GM18868 (cell line): ENCODE results near the gene MAPKAP1.
A peak's percentile ranks its signal among the peaks of the same experiment; 100 is the strongest.

Source experiments
- ATAC-seq: cut with Tn5 transposase; IDR thresholded peaks from one replicate; pipeline ENCODE4 v1.9.1; 2021; ENCODE audit warnings: mild to moderate bottlenecking, moderate library complexity; ENCODE audit not compliant: unreplicated experiment

The MAPKAP1 gene

DNA sequence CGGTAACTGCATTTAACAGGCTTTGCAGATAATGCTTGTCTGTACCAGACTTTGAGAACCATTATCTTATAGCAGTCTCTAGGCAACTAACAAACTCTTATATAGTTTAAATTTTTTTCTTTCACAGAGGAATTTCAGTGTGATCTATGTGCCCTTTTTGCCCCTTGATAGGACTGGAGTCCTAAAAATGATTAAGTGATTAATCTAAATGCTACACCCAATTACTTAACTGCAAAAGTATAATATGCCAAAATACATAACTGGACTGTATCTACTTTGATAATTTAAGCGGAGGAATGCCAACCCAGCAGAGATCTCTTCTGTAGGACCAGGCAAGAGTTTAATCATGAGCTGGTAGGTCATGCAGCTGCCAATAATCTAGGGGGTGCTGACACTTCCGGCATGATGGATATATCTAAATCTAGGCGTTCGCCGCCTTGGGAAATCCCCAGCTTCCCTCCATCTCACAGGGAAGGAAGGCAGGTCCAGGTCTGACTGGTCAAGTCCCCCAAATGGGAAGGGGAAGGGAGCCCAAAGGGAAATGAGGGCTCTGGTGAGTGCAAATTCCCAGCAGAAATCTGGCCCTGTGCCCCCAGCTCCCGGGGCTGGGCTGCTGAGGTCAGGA lies 239.8 kb downstream of the MAPKAP1 start:
- no peak for ATAC-seq

DNA sequence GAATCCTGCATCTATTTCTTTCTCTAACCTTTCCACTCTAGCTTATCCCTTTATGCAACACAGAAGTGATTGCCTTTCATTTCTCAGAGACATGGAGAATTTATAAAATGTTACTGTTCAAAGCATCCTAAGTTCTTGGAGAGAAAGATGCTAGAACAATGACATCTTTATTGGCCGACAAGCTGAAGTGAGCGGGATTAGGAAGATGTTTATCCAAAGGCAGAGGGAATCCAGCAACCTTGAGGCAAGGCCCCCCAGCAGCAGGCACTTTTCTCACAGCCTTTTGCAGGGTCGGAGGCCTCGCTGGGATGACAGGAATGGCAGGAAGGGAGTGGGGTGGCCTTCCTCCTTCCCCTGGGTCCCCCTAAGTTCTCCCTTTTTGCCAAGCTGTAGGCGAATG lies 240.6 kb downstream of the MAPKAP1 start:
- no peak for ATAC-seq

DNA sequence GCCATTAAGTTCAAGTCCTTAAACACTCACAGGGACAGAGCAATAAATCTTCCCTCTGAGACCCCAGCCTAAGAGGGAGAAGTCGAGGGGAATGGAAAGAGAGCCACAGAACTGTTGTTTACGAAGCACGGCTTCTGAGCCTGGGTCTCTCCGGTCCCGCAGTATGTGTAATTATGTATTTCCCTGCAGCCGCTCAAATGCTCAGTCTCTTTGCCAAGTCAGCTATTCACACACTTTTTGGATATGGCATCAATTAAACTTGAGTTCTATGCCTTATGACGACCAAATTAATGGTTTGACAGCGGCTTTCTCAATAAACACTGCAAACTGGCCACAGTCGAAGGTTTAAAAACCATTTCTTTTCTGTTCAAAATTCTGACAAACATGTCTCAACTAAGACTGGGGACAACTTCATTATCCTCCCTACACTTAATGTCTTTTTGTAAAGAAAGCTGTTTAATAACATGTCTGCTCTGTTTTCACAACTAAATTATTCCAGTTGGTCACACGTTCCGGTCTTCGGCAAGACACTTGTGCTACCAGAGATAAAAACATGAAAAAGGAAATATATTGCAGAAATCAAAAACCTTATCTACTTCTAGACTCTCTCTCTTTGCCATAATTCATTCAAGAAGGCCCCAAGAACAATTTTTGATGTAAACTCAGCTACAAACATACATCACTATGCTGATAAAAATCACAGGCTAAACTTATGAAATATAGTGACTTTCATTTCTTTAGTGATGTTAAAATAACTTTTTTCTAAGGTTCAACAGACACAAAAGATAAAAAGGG lies 242.2 kb downstream of the MAPKAP1 start:
- ATAC-seq, result no peak

DNA sequence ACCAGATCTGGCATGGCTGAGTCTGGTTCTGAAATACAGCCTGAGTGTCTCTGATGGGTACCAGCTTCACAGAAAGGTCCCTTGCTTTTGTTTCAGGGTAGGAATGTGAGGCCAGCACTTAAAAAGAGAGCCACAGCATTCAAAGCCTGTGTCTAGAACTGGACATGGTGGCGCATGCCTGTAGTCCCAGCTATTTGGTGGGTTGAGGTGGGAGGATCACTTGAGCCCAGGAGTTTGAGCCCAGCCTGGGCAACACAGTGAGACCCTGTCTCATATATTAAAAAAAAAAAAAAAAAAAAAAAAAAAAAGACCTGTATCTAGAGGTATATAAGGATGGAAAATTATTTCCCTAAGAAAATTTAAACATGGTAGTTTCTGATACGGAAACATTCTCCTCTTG lies 243.1 kb downstream of the MAPKAP1 start:
- ATAC-seq, result no peak

DNA sequence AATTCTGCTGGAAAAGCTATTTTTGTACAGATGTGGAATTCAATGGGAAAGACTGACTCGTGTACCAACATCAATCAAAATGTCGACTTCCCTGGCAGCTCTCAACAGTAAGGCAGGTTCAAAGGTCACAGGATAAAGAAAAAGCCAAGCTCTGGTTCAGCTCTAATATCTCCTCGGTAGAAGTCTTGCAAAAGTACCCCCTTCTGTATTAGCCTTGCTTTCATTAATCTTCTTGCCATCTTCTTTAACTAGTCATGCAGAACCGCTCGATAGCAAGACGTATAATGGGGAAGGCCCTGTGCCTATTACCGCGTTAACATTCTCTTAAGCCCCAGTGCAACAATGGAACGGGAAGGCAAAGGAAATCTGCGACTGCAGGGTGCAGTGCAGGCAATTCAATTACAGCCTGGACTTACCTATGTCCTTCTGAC lies 244.1 kb downstream of the MAPKAP1 start:
- ATAC-seq, result no peak

DNA sequence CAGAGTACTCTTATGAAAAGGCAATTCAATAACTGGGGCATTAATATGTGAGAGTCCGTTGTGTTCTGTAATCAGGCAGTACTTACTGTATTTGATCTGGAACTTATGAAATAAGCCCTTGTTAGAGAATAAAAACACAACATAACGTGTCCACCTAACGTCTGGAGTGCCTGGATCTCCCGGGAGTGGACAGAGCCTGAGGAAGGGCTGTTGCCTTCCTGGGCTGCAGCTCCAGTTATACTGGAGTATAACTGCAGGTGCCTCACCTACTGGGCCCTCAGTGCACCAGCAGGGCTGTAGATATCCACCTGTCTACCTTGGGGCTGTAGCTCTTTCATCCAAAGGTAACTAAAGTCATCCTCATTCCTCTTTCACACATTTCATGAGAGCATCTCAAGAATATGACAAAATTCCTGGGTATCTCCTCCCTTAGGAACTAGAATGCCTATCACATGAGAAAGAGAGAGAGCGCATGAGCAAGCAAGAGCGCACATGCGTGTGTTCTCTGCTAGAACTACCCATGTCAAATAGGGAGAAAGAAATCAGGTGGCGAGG lies 245.3 kb downstream of the MAPKAP1 start:
- ATAC-seq, result no peak

DNA sequence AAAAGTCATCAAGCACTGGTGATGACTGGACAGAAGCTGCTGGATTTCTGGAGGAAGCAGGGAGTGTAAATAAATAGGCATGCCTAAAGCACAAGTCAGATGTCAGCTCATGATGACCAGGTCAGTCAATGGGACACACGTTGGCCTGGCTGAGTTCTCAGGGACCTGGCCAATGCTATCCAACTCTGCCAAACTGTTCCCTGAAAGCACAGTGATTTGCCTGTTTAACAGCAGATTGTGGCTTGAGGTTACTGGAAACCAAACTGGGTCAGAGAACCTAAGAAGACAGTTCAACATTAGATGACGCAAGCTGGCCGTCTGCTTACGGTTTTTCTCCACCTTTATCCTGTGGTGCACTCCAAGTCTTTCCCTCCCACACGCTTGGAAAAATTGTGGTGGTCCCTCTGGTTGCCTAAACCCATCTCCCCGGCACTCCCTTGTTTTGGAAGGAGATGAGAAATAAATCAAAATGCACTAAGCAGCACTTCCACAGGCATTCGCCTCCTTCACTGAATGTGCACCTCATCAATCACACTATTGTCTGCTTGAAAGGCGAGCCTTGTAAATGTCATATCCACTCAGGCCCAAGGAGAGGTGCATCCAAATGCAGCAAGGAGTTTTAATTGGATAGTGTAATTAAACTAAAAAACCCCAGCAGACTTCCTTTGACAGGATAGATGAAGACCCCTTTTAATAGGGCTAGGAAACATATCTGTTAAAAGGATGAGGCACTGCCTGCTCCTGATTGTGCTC lies 245.9 kb downstream of the MAPKAP1 start:
- ATAC-seq, result no peak

DNA sequence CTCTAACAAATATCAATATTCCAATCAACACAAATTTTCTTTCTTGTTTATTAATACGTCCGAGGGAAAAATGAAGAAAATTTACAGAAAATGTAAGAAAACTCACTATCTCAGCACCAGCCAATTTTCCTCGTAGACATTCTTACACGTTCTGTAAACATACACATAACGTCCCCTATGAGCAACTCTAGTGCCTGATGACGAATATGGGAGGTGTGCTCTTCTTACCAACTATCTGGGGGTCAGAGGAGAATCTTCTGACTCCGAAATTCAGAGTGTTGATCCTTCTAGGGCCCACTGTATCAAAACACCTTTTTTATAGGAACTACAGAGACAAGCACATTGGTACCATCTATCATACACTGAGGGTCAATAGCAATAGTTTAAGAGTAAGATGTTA lies 246.7 kb downstream of the MAPKAP1 start:
- ATAC-seq, result no peak

DNA sequence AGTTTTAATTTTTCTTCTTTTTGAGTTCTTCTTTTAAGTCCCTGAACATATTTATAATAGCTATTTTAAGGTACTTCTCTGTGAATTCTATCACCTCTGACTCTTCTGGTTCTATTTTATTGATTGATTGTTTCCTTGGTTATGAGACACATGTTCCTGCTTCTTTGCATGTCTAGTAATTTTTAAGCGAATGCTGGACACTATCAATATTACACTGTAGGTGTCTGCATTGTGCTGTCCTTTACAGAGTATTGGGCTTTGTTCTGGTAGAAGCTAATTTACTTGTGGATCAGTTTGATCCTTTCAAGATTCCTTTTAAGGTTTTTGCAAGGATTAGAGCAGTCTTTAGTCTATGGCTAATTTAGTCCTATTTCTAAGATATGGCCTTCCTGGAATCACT lies 249.7 kb downstream of the MAPKAP1 start:
- no peak for ATAC-seq

DNA sequence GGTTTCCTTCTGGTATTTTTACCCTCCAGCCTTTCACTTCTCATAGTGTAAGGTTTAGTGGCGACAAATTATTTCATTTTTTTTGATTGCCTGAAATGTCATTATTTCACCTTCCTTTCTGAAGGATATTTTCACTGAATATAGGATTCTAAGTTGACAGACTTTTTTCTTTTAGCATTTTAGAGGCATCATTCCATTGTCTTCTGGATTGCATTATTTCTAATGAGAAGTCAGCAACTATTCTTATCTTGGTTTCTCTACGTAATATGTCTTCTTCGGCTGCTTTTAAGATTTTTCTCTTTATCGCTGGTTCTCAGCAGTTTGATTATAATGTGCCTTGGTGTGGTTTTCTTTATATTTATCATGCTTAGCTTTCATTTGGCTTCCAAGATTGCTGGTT lies 251.1 kb downstream of the MAPKAP1 start:
- ATAC-seq, result no peak

DNA sequence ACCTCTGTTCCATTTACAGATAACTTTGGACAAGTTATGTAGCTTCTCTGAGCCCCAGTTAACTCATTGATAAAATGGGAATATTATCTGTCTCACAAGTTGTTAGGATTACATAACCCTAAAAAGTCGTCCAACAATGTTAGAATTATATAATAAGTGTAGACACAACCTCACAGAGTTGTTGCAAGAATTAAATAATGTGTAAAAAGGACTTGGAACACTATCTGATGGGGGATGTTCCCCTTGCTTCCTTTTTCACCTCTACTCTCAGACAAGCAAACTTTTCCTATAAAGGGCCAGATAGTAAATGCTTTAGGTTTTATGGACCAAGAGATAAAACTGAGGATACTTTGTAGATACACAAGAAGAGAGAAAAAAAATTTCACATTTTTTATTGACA lies 251.9 kb downstream of the MAPKAP1 start:
- ATAC-seq, result no peak

DNA sequence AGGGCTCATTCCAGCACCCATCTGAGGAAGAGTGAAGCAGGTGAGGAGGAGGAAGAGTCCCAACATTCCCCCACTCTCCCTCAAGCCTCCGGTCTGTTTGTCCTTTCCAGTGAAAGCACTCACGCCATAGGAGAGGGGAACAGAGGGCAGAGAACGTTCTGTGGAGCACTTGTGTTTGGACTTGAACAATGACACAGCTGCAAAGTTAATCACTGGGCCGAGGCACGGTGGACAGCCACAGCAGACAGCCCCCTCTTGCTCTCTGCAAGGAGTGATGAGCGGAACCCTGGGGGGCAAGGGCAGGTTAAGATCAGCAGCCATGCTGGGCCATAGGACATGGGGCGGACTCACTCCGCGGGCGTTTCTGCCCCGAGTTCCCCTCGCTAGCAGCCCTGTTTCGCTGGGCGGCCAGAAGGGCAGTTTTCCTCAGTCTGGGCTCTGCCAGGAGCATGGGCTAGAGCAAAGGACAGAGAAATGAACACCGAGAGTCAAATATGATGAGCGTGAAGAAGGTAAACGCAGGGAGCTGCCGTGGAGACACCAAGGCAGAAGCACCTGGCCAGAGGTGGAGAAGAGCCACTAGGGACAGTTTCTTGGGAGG lies 259.7 kb downstream of the MAPKAP1 start:
- no peak for ATAC-seq

DNA sequence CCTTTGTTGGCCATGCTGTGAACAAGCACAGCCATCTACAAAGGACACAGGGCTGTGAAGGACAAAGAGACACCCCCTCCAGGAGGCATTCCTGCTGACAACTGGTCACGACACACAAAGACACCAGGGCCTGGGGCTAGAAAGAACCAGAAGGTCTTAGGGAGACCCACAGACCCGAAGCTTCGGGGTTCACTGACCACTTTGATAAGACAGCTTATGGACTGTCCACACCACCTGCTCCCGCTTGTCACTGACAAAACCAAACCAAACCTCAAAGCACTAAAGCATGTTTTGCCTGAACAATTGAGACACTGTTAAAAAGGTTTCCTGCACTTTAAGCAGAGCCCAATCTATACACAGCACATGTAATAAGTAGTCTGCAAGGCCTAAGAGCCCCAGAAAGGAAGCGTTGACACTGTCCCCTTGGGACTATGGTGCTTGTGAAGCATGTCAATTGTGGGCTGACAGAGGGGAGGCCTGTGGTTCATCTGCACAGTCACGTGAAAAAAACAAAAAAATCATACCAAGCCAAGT lies 260.4 kb downstream of the MAPKAP1 start:
- peak; percentile 98 for ATAC-seq

DNA sequence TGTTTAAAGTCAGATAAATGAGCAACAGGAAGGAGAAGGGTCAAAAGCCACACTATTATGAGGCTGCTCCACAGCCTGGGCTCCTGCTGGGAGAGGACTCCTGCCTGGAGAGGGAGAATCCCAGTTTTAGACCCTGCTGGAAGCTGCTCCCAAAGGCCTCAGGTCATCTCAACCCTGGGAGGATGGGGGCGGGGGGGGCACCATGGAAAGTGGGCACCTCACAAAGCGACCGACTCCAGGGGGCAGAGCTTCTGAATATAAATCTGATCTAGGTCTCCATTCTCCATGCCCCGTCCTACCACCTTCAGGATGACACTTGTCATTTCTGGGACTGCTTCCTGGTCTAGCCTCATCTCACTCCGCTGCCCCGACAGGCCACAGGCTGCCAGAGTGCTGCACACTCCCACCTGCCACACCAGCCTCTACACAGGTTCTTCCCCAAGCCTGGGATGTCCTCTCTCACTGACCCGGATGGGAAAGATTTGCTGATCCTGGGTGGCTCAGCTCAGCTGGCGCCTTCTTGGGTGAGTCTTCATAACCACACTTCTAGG lies 262.0 kb downstream of the MAPKAP1 start:
- no peak for ATAC-seq

DNA sequence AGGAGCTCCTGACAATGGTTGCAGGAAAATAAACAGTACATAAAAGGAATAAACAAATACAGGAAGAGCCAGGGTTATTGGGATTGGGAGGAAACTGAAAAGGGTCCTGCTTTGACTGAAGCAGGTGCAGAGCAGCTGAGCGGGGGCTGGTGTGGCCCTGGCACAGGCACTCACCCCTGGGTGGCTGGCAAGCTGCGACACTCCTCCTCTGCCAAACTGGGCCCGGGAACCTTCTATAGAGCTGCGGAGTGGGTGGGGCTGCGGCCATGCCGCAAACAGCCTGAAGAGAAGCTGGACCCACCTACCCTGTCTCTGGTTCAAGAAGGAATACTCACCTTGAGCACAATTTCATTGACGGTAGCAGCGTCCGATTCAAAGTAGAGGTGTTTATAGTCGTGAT lies 262.8 kb downstream of the MAPKAP1 start:
- ATAC-seq, result no peak

DNA sequence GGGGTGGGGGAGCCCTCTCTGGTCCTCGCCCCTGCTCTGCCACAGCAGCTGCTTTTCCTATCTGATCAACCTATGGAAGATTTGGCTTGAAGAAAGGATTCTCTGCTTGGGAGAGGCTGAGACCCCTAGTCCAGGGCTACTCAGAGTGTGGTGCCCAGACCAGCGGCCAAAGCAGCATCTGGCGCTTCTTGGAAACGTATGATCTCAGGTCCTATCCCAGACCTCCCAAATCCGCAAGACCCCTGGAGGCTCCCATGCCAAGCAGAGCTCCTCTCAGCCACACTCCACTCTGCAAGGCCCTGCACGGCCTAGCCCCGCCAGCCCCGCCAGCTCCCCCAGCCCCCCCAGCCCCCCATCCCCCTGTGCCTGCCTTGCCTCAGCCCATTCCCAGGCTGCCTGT lies 263.6 kb downstream of the MAPKAP1 start:
- ATAC-seq, result no peak

DNA sequence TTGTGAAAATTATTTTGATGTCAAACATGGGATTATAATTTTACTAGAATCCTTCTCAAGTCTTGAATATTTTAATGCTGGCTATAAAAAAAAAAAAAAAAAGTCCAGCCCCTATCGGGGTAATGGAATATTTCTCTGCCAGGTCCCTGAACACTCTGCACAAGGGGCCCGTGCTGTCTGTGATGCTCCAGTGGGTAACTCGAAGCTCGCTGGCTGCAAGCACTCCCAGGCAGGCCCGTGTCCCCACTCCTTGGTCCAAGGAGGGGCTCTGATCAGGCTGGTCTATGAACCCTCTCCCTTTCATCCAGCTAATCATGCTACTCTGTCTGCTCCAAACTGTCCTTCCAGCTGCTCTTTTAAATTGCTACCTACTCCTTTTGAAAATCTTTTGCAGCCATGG lies 264.6 kb downstream of the MAPKAP1 start:
- no peak for ATAC-seq

DNA sequence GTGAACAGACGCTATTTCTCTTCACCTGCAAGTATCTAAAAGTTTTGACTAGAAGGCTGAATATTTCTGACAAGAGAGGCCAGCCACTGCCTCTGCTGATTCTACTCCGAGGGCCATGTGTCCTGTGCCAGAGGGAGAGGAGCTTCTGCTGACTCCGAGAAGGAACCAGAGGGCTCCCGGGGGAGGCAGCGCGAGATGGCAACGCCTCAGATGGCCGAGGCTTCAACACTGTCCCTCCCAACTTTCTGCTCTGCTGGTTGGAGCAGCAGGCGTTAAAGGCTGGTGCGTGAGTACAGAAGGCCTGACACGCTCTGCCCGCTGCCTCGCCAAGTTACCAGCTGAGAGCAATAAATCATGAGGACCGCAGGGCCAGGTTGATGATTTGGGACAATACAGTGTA lies 266.6 kb downstream of the MAPKAP1 start:
- no peak for ATAC-seq

DNA sequence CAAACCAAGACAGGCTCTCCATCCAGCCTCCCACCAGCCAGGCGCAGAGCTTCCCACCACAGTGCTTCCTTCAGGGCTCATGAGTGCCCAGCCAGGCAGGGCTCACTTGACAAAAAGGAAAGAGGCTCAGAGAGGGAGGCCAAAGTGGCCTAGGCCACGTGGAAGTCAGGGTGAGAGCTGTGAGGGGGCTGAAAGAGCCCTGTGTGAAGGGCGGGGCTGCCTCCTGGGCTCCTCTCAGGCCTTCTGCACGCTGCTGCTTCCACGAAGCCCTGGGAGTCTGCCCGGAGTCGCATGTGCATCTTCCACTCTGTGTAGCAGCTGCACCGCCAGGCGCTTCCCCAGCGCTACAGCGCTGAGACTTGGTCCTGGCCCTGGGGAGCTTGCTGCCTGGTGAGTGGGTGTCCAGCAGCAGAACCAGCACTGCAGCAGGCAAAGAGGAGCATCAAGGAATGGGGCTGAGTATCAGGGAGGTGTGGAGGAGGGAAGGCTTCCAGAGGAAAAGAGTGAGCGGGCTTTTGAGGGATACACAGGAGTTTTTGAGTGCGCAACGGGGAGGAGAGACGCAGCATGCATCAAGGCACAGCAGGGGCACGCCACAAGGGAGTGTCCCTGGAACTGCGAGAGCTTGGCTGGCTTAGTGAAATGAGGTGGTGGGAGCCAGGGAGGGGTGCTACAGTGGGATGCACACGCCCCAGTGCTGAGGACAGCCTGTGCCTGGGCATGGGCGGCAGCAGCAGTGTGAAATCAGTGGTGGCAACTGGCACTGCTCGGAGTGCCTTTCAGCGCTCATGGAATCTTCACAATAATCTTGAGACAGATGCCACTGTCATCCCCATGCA lies 267.4 kb downstream of the MAPKAP1 start:
- no peak for ATAC-seq
